ENCODE measurements around the gene LENEP.

Gene LENEP

DNA sequence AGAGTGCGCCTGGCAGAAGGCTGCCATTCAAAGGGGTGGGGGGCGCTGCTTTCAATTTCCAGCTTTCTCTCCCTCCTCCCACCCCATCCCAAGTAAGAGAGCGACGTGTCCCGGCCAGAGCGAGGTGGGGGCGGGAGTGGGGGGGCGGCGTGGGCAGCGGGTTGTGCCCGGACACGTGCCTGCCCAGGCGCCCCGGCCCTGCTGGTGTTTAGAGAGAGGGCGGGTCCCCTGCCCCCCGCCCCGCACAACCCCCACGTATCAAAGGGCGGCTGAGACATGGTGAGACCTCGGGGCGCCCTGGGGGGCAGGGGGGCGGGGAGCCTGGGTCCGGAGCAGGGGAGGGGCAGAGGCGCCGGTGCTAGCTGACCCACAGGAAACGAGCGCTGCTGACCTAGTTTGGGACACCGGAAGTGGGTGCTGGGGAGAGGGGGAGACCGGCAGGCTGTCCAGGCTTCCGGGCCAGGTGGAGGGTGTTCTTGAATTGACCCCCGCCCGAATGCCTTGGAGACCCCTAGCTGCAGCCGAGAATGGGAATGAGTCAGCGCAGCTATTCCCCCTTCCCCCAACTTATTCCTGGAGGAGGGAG lies 10.5 kb downstream of the LENEP start:
- no peak for DNase-seq
- no peaks in the 10 kb centered on the region for H3K27me3 ChIP-seq (replicated peaks; ENCODE audit: control insufficient read depth, insufficient read depth, low read length, poor library complexity, severe bottlenecking)
- no peaks in the 10 kb centered on the region for H3K36me3 ChIP-seq (ENCODE audit: control insufficient read depth, insufficient read depth, low read length)
- H3K27ac ChIP-seq (ENCODE audit: insufficient read depth, low read length, poor library complexity, severe bottlenecking), result peak overlapping the region; percentile 77
- H3K4me3 ChIP-seq (ENCODE audit: insufficient read depth, low read depth, low read length, poor library complexity, severe bottlenecking), result peak overlapping the region; percentile 83
- peaks cover 70% of the 10 kb centered on the region for H3K4me1 ChIP-seq (ENCODE audit: control insufficient read depth, insufficient read depth, low read length, poor library complexity, severe bottlenecking)
- no peaks in the 10 kb centered on the region for H3K9me3 ChIP-seq (ENCODE audit: control insufficient read depth, low read length)

DNA sequence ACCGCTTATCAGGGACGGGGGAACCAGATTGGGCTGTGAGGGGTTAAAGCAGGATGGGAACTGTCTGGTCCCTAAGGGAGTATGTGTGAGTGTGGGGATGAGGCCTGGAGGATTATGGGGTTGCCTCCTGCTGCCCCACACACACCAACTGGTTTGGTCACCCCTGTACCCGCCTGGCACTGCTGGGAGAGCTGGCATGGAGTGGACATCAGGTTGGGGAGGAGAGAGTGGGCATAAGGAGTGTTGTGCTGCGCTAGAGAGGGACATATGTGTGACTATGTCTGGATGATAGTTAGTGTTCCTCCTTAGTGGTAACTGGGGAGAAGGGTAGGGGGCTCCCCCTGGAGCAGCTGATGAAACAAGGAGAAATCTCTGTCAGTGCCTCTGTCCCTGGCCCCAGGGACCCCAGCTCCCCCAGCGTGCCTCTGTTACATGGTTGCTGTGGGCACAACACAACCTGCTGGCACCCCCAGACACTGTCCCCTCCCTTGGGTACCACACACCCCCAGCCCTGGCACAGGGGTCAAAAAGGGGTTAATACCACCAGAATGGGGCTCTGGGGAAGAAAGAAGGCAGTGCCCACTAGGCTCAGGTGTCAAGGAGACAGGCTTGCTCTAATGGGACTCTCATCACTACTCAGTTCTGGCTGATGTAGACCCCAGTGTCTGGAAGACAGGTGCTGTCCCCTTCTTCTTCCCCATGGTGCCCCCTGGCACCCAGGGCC lies 11.1 kb downstream of the LENEP start:
- Histone ChIP-seq H3K4me1 (ENCODE audit: control insufficient read depth, insufficient read depth, low read length, poor library complexity, severe bottlenecking) (peaks cover 67% of the 10 kb centered on the region), H3K27me3 (replicated peaks; ENCODE audit: control insufficient read depth, insufficient read depth, low read length, poor library complexity, severe bottlenecking) (no peaks in the 10 kb centered on the region), H3K27ac (ENCODE audit: insufficient read depth, low read length, poor library complexity, severe bottlenecking) (peak overlapping the region; percentile 77), H3K36me3 (ENCODE audit: control insufficient read depth, insufficient read depth, low read length) (no peaks in the 10 kb centered on the region), H3K4me3 (ENCODE audit: insufficient read depth, low read depth, low read length, poor library complexity, severe bottlenecking) (peak overlapping the region; percentile 83), H3K9me3 (ENCODE audit: control insufficient read depth, low read length) (no peaks in the 10 kb centered on the region)
- no peak for DNase-seq

DNA sequence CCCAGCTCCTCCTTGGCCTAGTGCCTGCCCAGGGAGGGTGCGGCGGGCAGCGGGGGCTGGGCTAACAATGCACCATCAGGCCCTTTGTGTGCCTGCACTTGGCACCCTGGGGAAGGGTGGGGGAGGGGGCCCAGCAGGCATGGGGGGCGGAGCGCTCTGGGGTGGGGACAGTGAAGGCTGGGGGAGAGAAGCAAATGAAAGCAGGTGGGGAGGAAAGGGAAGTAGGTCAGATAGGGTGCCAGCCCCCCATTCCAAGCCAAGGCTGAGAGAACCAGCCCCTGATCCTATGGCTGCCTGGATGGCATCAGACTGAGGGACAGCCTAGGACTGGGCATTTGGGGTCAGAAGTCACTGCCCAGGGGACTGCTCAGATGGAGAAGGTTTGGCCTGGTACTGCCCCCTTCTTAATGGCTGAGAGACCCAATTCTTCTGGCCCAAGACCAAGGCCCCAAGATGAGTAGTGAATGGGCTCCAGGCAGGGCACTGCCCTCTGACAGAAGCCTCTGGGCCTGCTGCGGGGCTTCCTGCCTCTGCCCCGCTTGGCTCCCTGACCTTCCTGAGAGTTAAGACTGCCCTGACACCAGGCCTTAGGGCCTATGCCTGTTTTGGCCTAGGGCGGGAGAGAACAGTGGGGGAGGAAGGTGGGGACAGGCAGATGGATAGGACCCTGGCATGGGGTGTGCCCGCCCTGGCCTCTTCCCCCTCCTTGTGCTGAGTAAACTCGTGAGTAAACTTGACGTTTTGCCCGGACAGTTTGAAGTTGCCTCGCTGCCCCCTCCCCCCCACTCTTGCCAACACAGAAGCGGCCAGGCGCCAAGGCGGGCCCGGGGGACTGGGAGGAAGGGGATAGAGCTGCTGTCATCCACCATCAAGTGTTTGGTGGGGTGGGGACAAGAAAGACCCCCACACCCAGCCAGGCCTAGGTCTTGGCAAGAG lies 12.0 kb downstream of the LENEP start:
- Histone ChIP-seq H3K9me3 (ENCODE audit: control insufficient read depth, low read length) (no peaks in the 10 kb centered on the region), H3K36me3 (ENCODE audit: control insufficient read depth, insufficient read depth, low read length) (no peaks in the 10 kb centered on the region), H3K27me3 (replicated peaks; ENCODE audit: control insufficient read depth, insufficient read depth, low read length, poor library complexity, severe bottlenecking) (no peaks in the 10 kb centered on the region), H3K4me1 (ENCODE audit: control insufficient read depth, insufficient read depth, low read length, poor library complexity, severe bottlenecking) (peaks cover 70% of the 10 kb centered on the region), H3K27ac (ENCODE audit: insufficient read depth, low read length, poor library complexity, severe bottlenecking) (peak overlapping the region; percentile 77), H3K4me3 (ENCODE audit: insufficient read depth, low read depth, low read length, poor library complexity, severe bottlenecking) (peak overlapping the region; percentile 83)
- peak in 1 of 3 donors; percentile 34 for DNase-seq

DNA sequence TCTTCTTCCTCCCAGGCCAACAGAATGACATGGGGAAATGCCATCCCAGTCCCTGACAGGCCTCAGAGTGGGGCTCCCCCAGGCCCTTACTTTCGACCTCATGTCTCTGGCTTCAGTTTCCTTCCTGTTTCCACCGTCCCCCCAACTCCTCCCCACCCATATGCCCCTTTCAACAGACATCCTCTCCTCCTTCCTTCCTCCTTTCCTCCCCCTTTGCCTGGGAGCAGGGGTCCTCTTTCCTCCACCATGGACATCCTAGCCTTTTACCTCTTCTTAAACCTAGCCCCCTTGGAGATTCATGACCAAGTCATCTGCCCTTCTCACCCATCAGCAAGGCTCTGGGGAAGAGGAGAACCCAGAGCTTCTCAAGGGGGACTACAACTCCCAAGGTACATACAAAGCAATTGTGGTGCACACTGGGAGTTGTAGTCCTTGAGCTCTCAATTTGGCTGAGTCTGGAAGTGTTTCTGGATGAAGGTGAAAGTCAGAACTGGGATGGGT lies 13.3 kb downstream of the LENEP start:
- Histone ChIP-seq H3K27ac (ENCODE audit: insufficient read depth, low read length, poor library complexity, severe bottlenecking) (peak overlapping the region; percentile 77), H3K36me3 (ENCODE audit: control insufficient read depth, insufficient read depth, low read length) (no peaks in the 10 kb centered on the region), H3K4me3 (ENCODE audit: insufficient read depth, low read depth, low read length, poor library complexity, severe bottlenecking) (no peak overlapping the region), H3K4me1 (ENCODE audit: control insufficient read depth, insufficient read depth, low read length, poor library complexity, severe bottlenecking) (peaks cover 75% of the 10 kb centered on the region), H3K9me3 (ENCODE audit: control insufficient read depth, low read length) (no peaks in the 10 kb centered on the region), H3K27me3 (replicated peaks; ENCODE audit: control insufficient read depth, insufficient read depth, low read length, poor library complexity, severe bottlenecking) (no peaks in the 10 kb centered on the region)
- no peak for DNase-seq

DNA sequence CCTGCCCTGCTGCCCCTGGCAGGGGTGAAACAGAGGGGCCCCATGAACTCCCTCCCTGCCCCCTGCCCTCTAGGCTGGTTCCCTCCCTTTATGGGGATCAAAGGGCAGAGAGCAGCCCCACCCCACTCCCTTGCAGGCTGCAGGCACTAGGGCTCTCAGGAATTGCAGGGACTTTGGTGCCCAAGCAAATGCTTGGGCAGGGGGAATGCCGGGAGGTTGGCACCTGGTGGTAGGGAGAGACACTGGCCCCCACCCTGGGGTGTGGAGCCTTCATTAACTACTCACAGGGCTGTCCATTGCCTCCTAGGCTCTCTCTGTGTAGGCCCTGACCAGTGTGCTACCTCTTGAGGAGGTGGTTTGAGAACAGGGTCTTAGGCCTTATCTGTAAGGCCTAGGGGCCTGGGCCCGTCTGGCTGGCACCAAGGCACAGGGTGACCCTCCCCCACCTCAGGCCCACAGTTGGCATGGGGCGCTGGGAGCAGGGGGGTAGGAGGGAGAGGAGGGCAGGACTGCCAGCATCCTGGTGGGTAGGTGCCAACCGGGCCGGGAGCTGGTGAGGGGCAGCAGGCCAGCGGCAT lies 14.0 kb downstream of the LENEP start:
- H3K4me1 ChIP-seq (ENCODE audit: control insufficient read depth, insufficient read depth, low read length, poor library complexity, severe bottlenecking), result peaks cover 79% of the 10 kb centered on the region

DNA sequence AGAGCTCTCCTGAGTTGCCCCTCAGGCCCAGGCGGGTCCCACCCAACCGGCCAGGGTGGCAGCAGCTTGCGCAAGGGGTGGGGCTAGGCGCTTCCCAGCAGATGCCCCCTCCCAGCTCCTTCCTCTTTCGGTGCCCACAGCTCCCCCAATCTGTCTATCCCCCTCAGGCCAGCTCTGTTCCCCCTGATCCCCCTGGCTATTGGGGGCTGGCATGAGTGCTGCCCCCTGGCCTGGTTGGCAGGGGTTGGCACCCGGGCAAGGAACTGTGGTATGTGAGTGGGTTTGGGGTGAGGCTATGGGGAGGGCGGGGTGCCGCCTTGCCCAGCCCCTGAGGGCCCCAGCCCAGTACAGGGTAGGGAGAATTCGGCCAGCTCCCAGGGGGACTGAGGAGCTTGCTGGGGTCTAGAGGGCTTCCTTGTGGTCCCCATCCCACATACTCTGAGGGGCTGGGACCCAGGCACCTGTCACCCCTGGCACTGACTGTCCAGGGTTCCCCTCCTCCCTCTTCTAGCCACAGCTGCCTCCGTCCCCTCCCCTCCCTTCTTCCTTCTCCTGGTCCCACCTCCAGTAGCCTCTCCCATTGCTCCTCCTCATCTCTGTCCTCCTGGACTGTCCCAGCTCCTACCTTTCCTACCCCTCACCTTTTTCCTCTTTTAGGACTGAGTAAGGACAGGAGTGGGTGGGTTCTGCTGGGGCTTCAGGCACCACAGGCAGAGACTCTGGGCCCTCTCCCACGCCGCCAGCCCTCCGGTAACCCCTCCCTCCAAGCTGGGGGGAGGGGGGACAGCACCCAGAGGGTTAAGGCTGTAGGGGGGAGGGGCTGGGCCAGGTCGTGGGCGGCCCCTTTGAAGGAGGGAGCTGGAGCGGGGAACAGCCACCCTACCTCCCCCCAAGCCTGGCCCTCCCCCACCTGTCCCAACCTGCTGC lies 14.9 kb downstream of the LENEP start:
- no peaks in the 10 kb centered on the region for H3K27me3 ChIP-seq (replicated peaks; ENCODE audit: control insufficient read depth, insufficient read depth, low read length, poor library complexity, severe bottlenecking)
- no peaks in the 10 kb centered on the region for H3K36me3 ChIP-seq (ENCODE audit: control insufficient read depth, insufficient read depth, low read length)
- no peak for DNase-seq
- H3K9me3 ChIP-seq (ENCODE audit: control insufficient read depth, low read length), result no peaks in the 10 kb centered on the region
- peak overlapping the region; percentile 77 for H3K27ac ChIP-seq (ENCODE audit: insufficient read depth, low read length, poor library complexity, severe bottlenecking)
- peak overlapping the region; percentile 56 for H3K4me3 ChIP-seq (ENCODE audit: insufficient read depth, low read depth, low read length, poor library complexity, severe bottlenecking)
- peaks cover 89% of the 10 kb centered on the region for H3K4me1 ChIP-seq (ENCODE audit: control insufficient read depth, insufficient read depth, low read length, poor library complexity, severe bottlenecking)

More for the DNA sequence above, 14.0 kb downstream of the LENEP start:
- Histone ChIP-seq H3K27me3 (replicated peaks; ENCODE audit: control insufficient read depth, insufficient read depth, low read length, poor library complexity, severe bottlenecking) (no peaks in the 10 kb centered on the region), H3K27ac (ENCODE audit: insufficient read depth, low read length, poor library complexity, severe bottlenecking) (peak overlapping the region; percentile 77), H3K4me3 (ENCODE audit: insufficient read depth, low read depth, low read length, poor library complexity, severe bottlenecking) (no peak overlapping the region), H3K36me3 (ENCODE audit: control insufficient read depth, insufficient read depth, low read length) (no peaks in the 10 kb centered on the region), H3K9me3 (ENCODE audit: control insufficient read depth, low read length) (no peaks in the 10 kb centered on the region)
- DNase-seq, result no peak

DNA sequence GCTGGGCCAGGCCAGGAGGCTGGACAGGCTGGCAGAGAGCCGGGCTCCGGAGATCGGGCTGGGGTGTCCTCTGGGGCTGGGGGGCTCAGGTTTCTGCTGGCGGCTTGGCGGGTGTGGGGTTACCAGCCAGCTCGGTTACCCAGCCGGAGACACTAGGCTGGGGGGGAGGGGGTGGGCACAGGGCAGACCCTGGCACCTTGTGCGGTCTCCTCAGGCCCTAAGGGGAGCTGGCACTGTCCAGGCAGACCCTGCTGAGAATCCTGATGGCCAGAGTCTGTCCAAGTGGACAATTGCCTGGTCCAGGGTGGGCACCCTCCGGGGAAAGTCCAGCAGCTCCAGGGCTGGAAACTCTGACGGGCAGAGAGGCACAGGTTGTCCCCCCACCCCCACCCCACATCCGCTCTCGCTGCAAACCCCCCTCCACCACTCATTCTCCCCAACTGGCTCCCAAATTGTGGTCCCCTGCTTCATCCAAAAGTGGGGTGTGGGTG lies 15.9 kb downstream of the LENEP start:
- Histone ChIP-seq H3K36me3 (ENCODE audit: control insufficient read depth, insufficient read depth, low read length) (peaks cover 4% of the 10 kb centered on the region), H3K9me3 (ENCODE audit: control insufficient read depth, low read length) (no peaks in the 10 kb centered on the region), H3K4me1 (ENCODE audit: control insufficient read depth, insufficient read depth, low read length, poor library complexity, severe bottlenecking) (peaks cover 90% of the 10 kb centered on the region), H3K4me3 (ENCODE audit: insufficient read depth, low read depth, low read length, poor library complexity, severe bottlenecking) (peak overlapping the region; percentile 56), H3K27me3 (replicated peaks; ENCODE audit: control insufficient read depth, insufficient read depth, low read length, poor library complexity, severe bottlenecking) (no peaks in the 10 kb centered on the region), H3K27ac (ENCODE audit: insufficient read depth, low read length, poor library complexity, severe bottlenecking) (peak overlapping the region; percentile 77)
- no peak for DNase-seq

DNA sequence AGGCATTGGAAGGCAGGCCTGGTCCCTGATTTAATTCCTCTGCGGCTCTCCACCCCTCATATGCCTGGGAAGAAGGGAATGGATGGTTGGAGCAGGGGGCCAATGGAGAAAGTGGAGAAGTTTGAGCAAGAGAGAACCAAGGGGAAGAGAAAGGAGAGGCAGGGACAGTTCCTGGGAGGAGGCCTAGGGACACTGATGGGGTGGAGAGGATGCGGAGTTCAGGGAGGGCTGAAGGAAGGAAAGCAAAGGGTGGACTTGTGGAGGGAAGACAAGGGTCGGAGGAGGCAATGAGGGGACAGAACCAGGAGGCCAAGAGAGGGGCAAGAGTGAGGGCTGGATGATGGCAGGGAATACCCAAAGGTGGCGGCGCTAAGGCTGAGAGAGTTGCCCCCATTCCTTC lies 16.4 kb downstream of the LENEP start:
- no peaks in the 10 kb centered on the region for H3K27me3 ChIP-seq (replicated peaks; ENCODE audit: control insufficient read depth, insufficient read depth, low read length, poor library complexity, severe bottlenecking)
- peaks cover 90% of the 10 kb centered on the region for H3K4me1 ChIP-seq (ENCODE audit: control insufficient read depth, insufficient read depth, low read length, poor library complexity, severe bottlenecking)
- peaks cover 8% of the 10 kb centered on the region for H3K36me3 ChIP-seq (ENCODE audit: control insufficient read depth, insufficient read depth, low read length)
- DNase-seq, result no peak
- H3K27ac ChIP-seq (ENCODE audit: insufficient read depth, low read length, poor library complexity, severe bottlenecking), result peak overlapping the region; percentile 77
- peak overlapping the region; percentile 56 for H3K4me3 ChIP-seq (ENCODE audit: insufficient read depth, low read depth, low read length, poor library complexity, severe bottlenecking)
- no peaks in the 10 kb centered on the region for H3K9me3 ChIP-seq (ENCODE audit: control insufficient read depth, low read length)
